ENCODE results near the gene VWF.

The VWF gene

DNA sequence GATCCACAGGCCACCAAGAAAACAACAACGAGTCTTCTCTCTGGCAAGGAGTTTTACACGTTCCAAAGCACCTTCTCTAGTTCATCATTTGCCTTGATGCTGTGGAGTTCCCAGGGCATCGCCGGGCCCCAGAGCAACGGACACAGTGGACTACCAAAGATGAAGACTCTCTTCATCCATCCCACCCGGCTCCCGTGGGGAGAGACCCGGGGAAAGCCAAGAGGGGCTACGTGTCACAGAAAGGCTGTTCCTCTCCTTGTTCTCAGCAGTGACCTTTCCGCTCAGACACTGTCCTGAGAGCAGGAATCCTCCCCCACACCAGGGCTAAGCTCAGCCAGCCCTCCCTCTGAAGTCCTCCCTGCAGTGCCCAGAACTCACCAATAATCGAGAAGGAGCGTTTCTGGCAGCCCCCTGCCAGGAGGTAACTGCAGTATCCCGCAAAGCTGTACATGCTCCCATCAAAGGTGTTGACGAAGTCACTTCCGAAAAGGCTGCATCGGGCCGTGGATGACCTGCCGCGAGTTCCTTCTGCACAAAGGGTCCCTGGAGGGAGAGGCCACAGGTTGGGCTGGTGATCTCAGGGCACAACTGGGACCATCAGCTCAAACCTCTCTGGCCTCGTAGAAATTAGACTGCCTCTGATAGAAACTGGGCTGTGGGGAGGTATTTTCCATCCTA, 3.5 kb downstream of the VWF start:
- H3K36me3 ChIP-seq (ENCODE audit: control insufficient read depth in 2 of 2, insufficient read depth in 2 of 2, low read length in 2 of 2) = no peaks in the 10 kb centered on the region
- no peaks in the 10 kb centered on the region for H3K27me3 ChIP-seq (ENCODE audit: control insufficient read depth in 1 of 2, insufficient read depth in 2 of 2, low read length in 2 of 2)
- no peaks in the 10 kb centered on the region for H3K9me3 ChIP-seq (ENCODE audit: control insufficient read depth in 2 of 2, low read length in 2 of 2)
- H3K9ac ChIP-seq (ENCODE audit: low read length in 2 of 2) = no peak overlapping the region
- H3K4me1 ChIP-seq (ENCODE audit: control insufficient read depth, insufficient read depth, low read length) = peaks cover 4% of the 10 kb centered on the region
- H3K4me3 ChIP-seq (ENCODE audit: low read length in 2 of 2) = peak overlapping the region in 1 of 2 donors; percentile 29
- no peak overlapping the region for H3K27ac ChIP-seq (ENCODE audit: low read length)

DNA sequence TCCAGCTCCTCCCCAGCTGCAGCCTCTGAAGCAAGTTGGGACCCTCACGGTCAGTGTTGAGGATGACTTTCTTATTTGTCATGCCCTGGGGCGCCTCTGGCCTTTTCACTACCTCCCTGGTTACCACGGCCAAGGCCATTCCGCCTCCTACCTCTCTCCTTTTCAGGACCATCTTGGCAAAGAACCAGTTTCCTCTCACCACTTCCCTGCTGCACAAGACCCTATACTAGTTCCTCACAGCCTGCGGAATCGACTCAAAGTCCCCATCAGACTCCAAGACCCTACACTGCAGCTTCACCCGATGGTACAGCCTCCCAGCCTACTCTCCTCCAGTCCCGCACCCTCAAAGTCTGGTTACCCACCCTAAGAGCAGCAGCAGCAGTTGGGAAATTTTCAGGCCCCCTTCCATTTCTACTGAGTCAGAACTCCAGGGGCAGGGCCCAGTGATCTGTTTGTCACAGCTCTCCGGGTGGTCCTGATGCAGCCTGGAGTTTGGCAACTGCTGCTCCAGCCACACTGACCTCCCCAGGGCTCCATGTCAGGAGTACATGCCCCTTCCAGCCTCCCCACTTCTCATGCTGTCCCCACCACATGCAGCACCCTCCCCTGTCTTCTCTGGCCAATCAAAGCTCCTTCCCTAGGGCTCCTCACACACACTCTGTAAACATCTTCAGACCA, 5.4 kb downstream of the VWF start:
- H3K4me1 ChIP-seq (ENCODE audit: control insufficient read depth, insufficient read depth, low read length) = peaks cover 4% of the 10 kb centered on the region
- no peaks in the 10 kb centered on the region for H3K27me3 ChIP-seq (ENCODE audit: control insufficient read depth in 1 of 2, insufficient read depth in 2 of 2, low read length in 2 of 2)
- H3K9me3 ChIP-seq (ENCODE audit: control insufficient read depth in 2 of 2, low read length in 2 of 2) = no peaks in the 10 kb centered on the region
- H3K4me3 ChIP-seq (ENCODE audit: low read length in 2 of 2) = no peak overlapping the region
- no peak overlapping the region for H3K27ac ChIP-seq (ENCODE audit: low read length)
- no peaks in the 10 kb centered on the region for H3K36me3 ChIP-seq (ENCODE audit: control insufficient read depth in 2 of 2, insufficient read depth in 2 of 2, low read length in 2 of 2)
- no peak overlapping the region for H3K9ac ChIP-seq (ENCODE audit: low read length in 2 of 2)

DNA sequence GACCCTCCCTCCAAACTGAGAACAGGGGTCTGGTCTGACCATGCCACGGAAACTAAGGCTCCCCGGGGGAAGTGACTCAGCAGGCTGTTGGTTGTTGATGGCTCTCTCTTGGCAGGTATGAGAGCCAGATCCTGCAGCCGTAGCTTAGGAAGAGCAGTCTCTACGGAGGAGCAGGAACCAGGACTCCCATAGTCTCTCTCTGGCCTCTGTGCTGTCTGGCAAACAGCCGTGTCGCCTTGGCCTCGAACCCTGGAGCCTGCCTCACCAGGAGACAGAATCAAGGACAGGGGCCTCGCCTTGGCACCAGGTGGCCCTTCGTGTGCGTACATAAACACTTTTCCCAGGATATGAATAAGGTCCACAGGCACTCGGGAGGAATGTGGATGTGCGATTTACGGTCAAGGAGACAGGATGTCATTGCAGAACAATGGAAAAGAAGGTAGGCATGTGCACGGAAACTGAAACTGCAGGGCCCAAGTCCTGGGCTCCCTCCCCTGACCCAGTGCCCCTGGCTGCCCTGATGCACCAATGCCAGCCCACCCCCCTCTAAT, 7.9 kb downstream of the VWF start:
- Histone ChIP-seq H3K4me1 (ENCODE audit: control insufficient read depth, insufficient read depth, low read length) (peaks cover 4% of the 10 kb centered on the region), H3K9me3 (ENCODE audit: control insufficient read depth in 2 of 2, low read length in 2 of 2) (no peaks in the 10 kb centered on the region), H3K4me3 (ENCODE audit: low read length in 2 of 2) (no peak overlapping the region), H3K36me3 (ENCODE audit: control insufficient read depth in 2 of 2, insufficient read depth in 2 of 2, low read length in 2 of 2) (no peaks in the 10 kb centered on the region), H3K27ac (ENCODE audit: low read length) (no peak overlapping the region), H3K9ac (ENCODE audit: low read length in 2 of 2) (no peak overlapping the region), H3K27me3 (ENCODE audit: control insufficient read depth in 1 of 2, insufficient read depth in 2 of 2, low read length in 2 of 2) (no peaks in the 10 kb centered on the region)

DNA sequence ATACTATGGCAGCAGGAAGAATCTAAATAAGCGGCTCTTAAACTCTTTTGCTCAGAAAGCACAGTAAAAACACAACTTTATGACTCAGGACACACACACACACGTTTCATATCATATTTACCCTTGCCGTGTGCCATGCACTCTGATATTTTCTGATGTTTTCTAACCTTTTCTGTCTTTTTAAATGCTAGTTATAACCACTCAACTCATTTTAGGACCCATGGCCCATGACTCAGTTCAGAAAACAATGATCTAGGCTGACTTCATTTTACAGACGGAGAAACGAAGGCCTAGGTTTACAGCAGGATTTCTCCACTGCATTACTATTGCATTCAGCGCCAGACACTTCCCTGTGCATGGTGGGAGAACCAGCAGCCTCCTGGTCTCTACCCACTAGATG, 9.1 kb downstream of the VWF start:
- H3K9me3 ChIP-seq (ENCODE audit: control insufficient read depth in 2 of 2, low read length in 2 of 2) = no peaks in the 10 kb centered on the region
- no peak overlapping the region for H3K9ac ChIP-seq (ENCODE audit: low read length in 2 of 2)
- H3K4me3 ChIP-seq (ENCODE audit: low read length in 2 of 2) = no peak overlapping the region
- no peak overlapping the region for H3K27ac ChIP-seq (ENCODE audit: low read length)
- H3K27me3 ChIP-seq (ENCODE audit: control insufficient read depth in 1 of 2, insufficient read depth in 2 of 2, low read length in 2 of 2) = no peaks in the 10 kb centered on the region
- H3K4me1 ChIP-seq (ENCODE audit: control insufficient read depth, insufficient read depth, low read length) = peaks cover 4% of the 10 kb centered on the region
- no peaks in the 10 kb centered on the region for H3K36me3 ChIP-seq (ENCODE audit: control insufficient read depth in 2 of 2, insufficient read depth in 2 of 2, low read length in 2 of 2)

DNA sequence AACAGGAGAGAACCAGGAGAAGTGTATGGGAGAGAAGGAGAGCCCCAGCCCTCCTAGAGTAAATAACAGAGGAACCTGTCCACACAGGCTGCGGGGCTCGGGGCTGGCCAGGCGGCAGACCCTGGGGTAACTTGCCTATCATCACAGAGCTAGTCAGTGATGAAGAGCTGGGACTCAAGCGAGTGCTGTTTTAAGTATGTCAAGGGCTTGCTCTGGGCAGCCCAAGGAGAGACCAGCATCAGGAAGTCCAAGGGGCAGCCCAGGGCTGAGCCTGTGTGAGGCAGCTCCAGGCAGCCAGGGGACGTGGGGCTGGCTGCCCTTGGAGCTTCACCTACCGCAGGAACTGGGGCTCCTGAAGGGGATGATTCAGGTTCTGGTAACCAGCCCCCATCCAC, 10.0 kb downstream of the VWF start:
- peaks cover 6% of the 10 kb centered on the region for H3K4me1 ChIP-seq (ENCODE audit: control insufficient read depth, insufficient read depth, low read length)
- no peaks in the 10 kb centered on the region for H3K27me3 ChIP-seq (ENCODE audit: control insufficient read depth in 1 of 2, insufficient read depth in 2 of 2, low read length in 2 of 2)
- H3K9me3 ChIP-seq (ENCODE audit: control insufficient read depth in 2 of 2, low read length in 2 of 2) = no peaks in the 10 kb centered on the region
- no peak overlapping the region for H3K4me3 ChIP-seq (ENCODE audit: low read length in 2 of 2)
- H3K36me3 ChIP-seq (ENCODE audit: control insufficient read depth in 2 of 2, insufficient read depth in 2 of 2, low read length in 2 of 2) = no peaks in the 10 kb centered on the region
- no peak overlapping the region for H3K9ac ChIP-seq (ENCODE audit: low read length in 2 of 2)
- no peak overlapping the region for H3K27ac ChIP-seq (ENCODE audit: low read length)

DNA sequence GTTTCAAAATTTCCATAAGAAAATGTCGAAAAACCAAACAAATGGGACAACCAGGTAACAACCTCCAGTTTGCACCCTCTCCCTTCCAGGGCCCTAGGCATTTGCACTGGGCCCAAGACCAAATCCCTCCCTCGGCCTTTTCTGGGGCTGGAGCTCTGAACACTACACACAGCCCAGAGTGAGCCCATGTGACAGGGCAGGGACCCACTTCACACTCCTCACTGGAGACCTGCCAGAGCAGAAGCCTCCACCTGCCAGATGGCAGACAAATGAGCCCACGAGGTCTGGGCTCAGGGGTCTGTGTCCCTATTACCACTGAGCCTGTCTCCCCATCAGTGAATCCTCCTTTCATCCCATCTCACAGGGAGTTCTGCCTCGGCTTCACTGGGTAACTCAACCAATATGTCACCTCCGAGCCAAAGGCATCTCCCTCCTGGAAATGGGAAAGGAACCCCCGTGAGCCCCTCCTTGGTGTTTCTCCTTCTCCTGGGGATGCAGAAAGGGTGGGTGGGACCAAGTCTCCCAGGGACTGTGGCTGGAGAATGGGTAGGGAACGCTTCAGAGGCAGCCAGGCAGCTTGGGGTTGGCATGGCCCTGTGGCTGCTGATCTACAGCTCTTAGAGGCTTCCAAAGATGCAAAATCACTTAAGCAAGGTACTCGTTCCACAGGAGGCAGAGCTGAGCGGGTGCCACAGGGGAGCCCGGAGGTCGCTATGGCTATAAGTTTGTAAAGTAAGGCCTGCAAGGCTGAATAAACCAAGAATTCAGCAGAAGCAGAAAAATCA, 10.6 kb downstream of the VWF start:
- no peaks in the 10 kb centered on the region for H3K36me3 ChIP-seq (ENCODE audit: control insufficient read depth in 2 of 2, insufficient read depth in 2 of 2, low read length in 2 of 2)

DNA sequence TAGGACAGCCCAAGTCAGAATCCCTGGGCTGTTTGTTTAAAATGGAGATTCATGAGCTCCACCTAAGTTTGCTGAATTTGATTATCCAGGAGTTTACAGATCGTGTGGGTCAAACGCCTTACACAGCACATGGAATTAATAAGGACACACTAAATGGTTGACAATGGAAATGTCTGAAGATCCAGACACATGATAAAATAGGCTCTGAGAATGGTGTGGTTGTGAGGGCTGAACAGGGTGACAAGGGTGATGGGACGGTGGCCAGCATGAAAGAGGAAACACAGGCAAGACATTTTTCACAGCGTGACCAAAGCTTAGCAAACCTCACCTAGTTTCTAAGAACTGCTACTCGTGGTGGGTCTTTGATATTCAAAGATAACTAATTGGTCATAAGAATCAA, 12.5 kb downstream of the VWF start:
- Histone ChIP-seq H3K4me3 (ENCODE audit: low read length in 2 of 2) (no peak overlapping the region), H3K9me3 (ENCODE audit: control insufficient read depth in 2 of 2, low read length in 2 of 2) (no peaks in the 10 kb centered on the region), H3K27ac (ENCODE audit: low read length) (no peak overlapping the region), H3K4me1 (ENCODE audit: control insufficient read depth, insufficient read depth, low read length) (peaks cover 6% of the 10 kb centered on the region), H3K9ac (ENCODE audit: low read length in 2 of 2) (no peak overlapping the region), H3K27me3 (ENCODE audit: control insufficient read depth in 1 of 2, insufficient read depth in 2 of 2, low read length in 2 of 2) (no peaks in the 10 kb centered on the region), H3K36me3 (ENCODE audit: control insufficient read depth in 2 of 2, insufficient read depth in 2 of 2, low read length in 2 of 2) (no peaks in the 10 kb centered on the region)

More for the DNA sequence above, 10.6 kb downstream of the VWF start:
- H3K9me3 ChIP-seq (ENCODE audit: control insufficient read depth in 2 of 2, low read length in 2 of 2) = no peaks in the 10 kb centered on the region
- H3K9ac ChIP-seq (ENCODE audit: low read length in 2 of 2) = no peak overlapping the region
- no peak overlapping the region for H3K4me3 ChIP-seq (ENCODE audit: low read length in 2 of 2)
- H3K4me1 ChIP-seq (ENCODE audit: control insufficient read depth, insufficient read depth, low read length) = peaks cover 6% of the 10 kb centered on the region
- H3K27me3 ChIP-seq (ENCODE audit: control insufficient read depth in 1 of 2, insufficient read depth in 2 of 2, low read length in 2 of 2) = no peaks in the 10 kb centered on the region
- H3K27ac ChIP-seq (ENCODE audit: low read length) = no peak overlapping the region

DNA sequence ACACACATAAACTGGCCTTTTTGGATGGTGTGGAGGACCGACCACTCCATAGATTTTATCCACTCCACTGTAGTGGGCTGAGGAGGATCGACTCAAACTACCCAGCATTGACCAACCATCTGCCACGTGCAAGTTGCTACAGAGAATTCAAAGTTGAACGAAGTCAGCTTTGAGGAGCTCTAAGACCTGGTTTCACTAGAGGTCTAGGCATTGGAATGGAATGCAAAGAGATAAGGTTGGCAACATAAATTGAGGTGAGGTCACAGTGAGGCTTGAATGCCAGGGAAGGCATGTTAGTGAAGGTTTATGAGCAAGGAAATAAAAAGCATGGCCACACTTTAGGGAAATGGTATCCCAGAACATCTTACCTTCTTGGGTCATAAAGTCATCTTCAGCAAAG, 14.5 kb downstream of the VWF start:
- Histone ChIP-seq H3K9ac (ENCODE audit: low read length in 2 of 2) (no peak overlapping the region), H3K9me3 (ENCODE audit: control insufficient read depth in 2 of 2, low read length in 2 of 2) (no peaks in the 10 kb centered on the region), H3K4me3 (ENCODE audit: low read length in 2 of 2) (no peak overlapping the region), H3K27ac (ENCODE audit: low read length) (no peak overlapping the region), H3K4me1 (ENCODE audit: control insufficient read depth, insufficient read depth, low read length) (peaks cover 2% of the 10 kb centered on the region), H3K36me3 (ENCODE audit: control insufficient read depth in 2 of 2, insufficient read depth in 2 of 2, low read length in 2 of 2) (no peaks in the 10 kb centered on the region), H3K27me3 (ENCODE audit: control insufficient read depth in 1 of 2, insufficient read depth in 2 of 2, low read length in 2 of 2) (no peaks in the 10 kb centered on the region)

DNA sequence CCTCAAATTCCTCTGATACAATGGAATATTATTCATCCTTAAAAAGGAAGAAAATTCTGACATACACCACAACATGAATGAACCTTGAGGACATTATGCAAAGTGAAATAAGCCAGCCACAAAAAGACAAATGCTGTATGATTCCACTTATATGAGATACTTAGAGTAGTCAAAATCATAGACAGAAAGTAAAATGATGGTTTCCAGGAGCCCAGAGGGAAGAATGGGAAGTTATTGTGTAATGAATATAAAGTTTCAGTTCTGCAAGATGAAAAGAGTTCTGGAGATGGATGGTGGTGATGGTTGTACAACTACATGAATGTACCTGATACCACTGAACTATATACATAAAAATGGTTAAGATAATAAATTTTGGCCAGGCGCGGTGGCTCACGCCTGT, 18.3 kb downstream of the VWF start:
- Histone ChIP-seq H3K36me3 (ENCODE audit: control insufficient read depth in 2 of 2, insufficient read depth in 2 of 2, low read length in 2 of 2) (no peaks in the 10 kb centered on the region), H3K27ac (ENCODE audit: low read length) (no peak overlapping the region), H3K9ac (ENCODE audit: low read length in 2 of 2) (no peak overlapping the region), H3K4me1 (ENCODE audit: control insufficient read depth, insufficient read depth, low read length) (peaks cover 2% of the 10 kb centered on the region), H3K4me3 (ENCODE audit: low read length in 2 of 2) (no peak overlapping the region), H3K27me3 (ENCODE audit: control insufficient read depth in 1 of 2, insufficient read depth in 2 of 2, low read length in 2 of 2) (no peaks in the 10 kb centered on the region), H3K9me3 (ENCODE audit: control insufficient read depth in 2 of 2, low read length in 2 of 2) (no peaks in the 10 kb centered on the region)

DNA sequence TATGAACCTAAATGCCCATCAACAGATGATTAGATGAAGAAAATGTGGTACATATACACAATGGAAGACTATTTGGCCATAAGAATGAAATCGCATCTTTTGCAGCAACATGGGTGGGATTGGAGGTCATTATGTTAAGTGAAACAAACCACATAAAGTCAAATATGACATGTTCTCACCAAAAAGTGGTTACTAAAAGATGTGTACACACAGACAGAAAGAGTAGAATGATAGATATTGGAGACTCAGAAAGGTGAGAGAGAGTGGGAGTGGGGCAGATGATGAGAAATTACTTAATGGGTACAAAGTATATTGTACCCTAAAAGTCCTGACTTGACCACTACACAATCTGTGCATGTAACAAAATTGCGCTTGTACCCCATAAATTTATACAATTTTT, 19.6 kb downstream of the VWF start:
- no peak overlapping the region for H3K9ac ChIP-seq (ENCODE audit: low read length in 2 of 2)
- H3K9me3 ChIP-seq (ENCODE audit: control insufficient read depth in 2 of 2, low read length in 2 of 2) = no peaks in the 10 kb centered on the region
- H3K4me1 ChIP-seq (ENCODE audit: control insufficient read depth, insufficient read depth, low read length) = no peaks in the 10 kb centered on the region
- no peak overlapping the region for H3K27ac ChIP-seq (ENCODE audit: low read length)
- no peaks in the 10 kb centered on the region for H3K27me3 ChIP-seq (ENCODE audit: control insufficient read depth in 1 of 2, insufficient read depth in 2 of 2, low read length in 2 of 2)
- no peaks in the 10 kb centered on the region for H3K36me3 ChIP-seq (ENCODE audit: control insufficient read depth in 2 of 2, insufficient read depth in 2 of 2, low read length in 2 of 2)
- no peak overlapping the region for H3K4me3 ChIP-seq (ENCODE audit: low read length in 2 of 2)

All from stomach smooth muscle (tissue), 2 donors.